ENCODE data around the gene SENP1. TPM values are rescaled to one million over a fixed set of nuclear protein-coding genes. Genes with fewer than 3 reads are reported as not detected.

SENP1 gene
- total RNA-seq, 2 experiments from 2014 or later: 20.3 to 25.7 TPM

GRCh38 chr12:48015954-48016353 lies 89.9 kb downstream of the SENP1 start:
- intact Hi-C loops (cut with DNase I, micrococcal nuclease): no loop called here
- H3K4me3 ChIP-seq (ENCODE audit: low read length): no peak overlapping the region
- Mint-ChIP-seq H3K4me3 (no peak overlapping the region), H3K36me3 (ENCODE audit: low read depth) (no peaks in the 10 kb centered on the region), H3K27ac (no peak overlapping the region), H3K9me3 (no peaks in the 10 kb centered on the region), H3K27me3 (peaks cover 44% of the 10 kb centered on the region), H3K4me1 (ENCODE audit: low read depth) (no peaks in the 10 kb centered on the region)
- ChIA-PET POLR2A (interaction anchor here (1.0 kb wide), 1 partner anchor 14 kb away, joined by 3 read pairs; no protein-coding TSS in a partner anchor), CTCF (no interaction called here)
- no peaks in the 10 kb centered on the region for H3K9me3 ChIP-seq (ENCODE audit: control insufficient read depth in 1 of 2, insufficient read depth in 1 of 2, low read length in 2 of 2)
- DNase-seq: no peak
- ATAC-seq (ENCODE audit: poor library complexity): no peak
- no peaks in the 10 kb centered on the region for H3K36me3 ChIP-seq (ENCODE audit: insufficient read depth, low read length)
- no peak overlapping the region for H3K27ac ChIP-seq (ENCODE audit: low read depth in 1 of 2, low read length in 2 of 2)
- no peaks in the 10 kb centered on the region for H3K4me1 ChIP-seq (ENCODE audit: insufficient read depth, low read length)
- TF ChIP-seq CTCF (IDR thresholded peaks at IDR 0.05): no peak
- peaks cover 6 to 20% of the 10 kb centered on the region in 2 experiments for H3K27me3 ChIP-seq (ENCODE audit: control insufficient read depth in 1 of 2, insufficient read depth in 2 of 2, low read length in 2 of 2)

DNA sequence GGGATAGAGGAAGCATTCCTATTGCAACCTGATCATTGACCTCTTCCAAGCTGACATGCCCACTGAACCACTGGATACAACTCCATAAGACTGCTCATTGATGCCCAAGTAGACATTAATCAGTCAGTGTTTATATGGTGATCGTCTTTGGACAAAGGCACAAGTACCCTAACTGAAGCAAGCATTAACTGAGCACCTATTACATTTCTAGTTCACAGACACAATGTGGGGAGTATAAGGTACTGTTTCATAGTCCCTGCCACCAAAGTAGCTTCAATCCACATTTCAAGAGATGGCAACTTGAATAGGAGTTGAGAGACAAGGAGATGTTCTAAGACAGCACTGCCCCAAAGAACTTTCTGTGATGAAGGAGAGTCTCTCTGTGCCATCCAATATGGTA lies 90.8 kb downstream of the SENP1 start:
- H3K9me3 ChIP-seq (ENCODE audit: control insufficient read depth in 1 of 2, insufficient read depth in 1 of 2, low read length in 2 of 2): no peaks in the 10 kb centered on the region
- peaks cover 11 to 20% of the 10 kb centered on the region in 2 experiments for H3K27me3 ChIP-seq (ENCODE audit: control insufficient read depth in 1 of 2, insufficient read depth in 2 of 2, low read length in 2 of 2)
- H3K4me3 Mint-ChIP-seq: no peak overlapping the region
- H3K27ac Mint-ChIP-seq: no peak overlapping the region
- H3K4me3 ChIP-seq (ENCODE audit: low read length): no peak overlapping the region
- ChIA-PET POLR2A (no interaction called here), CTCF (no interaction called here)
- H3K4me1 Mint-ChIP-seq (ENCODE audit: low read depth): no peaks in the 10 kb centered on the region
- H3K9me3 Mint-ChIP-seq: no peaks in the 10 kb centered on the region
- TF ChIP-seq CTCF (IDR thresholded peaks at IDR 0.05): no peak
- H3K4me1 ChIP-seq (ENCODE audit: insufficient read depth, low read length): no peaks in the 10 kb centered on the region
- no peak overlapping the region for H3K27ac ChIP-seq (ENCODE audit: low read depth in 1 of 2, low read length in 2 of 2)
- intact Hi-C loops (cut with DNase I, micrococcal nuclease): no loop called here
- H3K36me3 ChIP-seq (ENCODE audit: insufficient read depth, low read length): no peaks in the 10 kb centered on the region
- ATAC-seq (ENCODE audit: poor library complexity) (no peak), DNase-seq (no peak)
- H3K27me3 Mint-ChIP-seq: peaks cover 49% of the 10 kb centered on the region
- no peaks in the 10 kb centered on the region for H3K36me3 Mint-ChIP-seq (ENCODE audit: low read depth)

- CTCF ChIA-PET: no interaction called here
These were observed 92.6 kb downstream of the SENP1 start for GRCh38 chr12:48013287-48013686.

More at GRCh38 chr12:48013287-48013686, 92.6 kb downstream of the SENP1 start:
- POLR2A ChIA-PET: no interaction called here
- Mint-ChIP-seq H3K9me3 (no peaks in the 10 kb centered on the region), H3K4me3 (no peak overlapping the region), H3K36me3 (ENCODE audit: low read depth) (no peaks in the 10 kb centered on the region), H3K27ac (no peak overlapping the region), H3K4me1 (ENCODE audit: low read depth) (no peaks in the 10 kb centered on the region), H3K27me3 (peaks cover 62% of the 10 kb centered on the region)
- no peak overlapping the region for H3K27ac ChIP-seq (ENCODE audit: low read depth in 1 of 2, low read length in 2 of 2)
- intact Hi-C loops (cut with DNase I, micrococcal nuclease): no loop called here
- H3K4me3 ChIP-seq (ENCODE audit: low read length): no peak overlapping the region
- no peaks in the 10 kb centered on the region for H3K4me1 ChIP-seq (ENCODE audit: insufficient read depth, low read length)
- TF ChIP-seq CTCF (IDR thresholded peaks at IDR 0.05): no peak
- DNase-seq (no peak), ATAC-seq (ENCODE audit: poor library complexity) (no peak)
- H3K27me3 ChIP-seq (ENCODE audit: control insufficient read depth in 1 of 2, insufficient read depth in 2 of 2, low read length in 2 of 2): peaks cover 21 to 25% of the 10 kb centered on the region in 2 experiments
- no peaks in the 10 kb centered on the region for H3K36me3 ChIP-seq (ENCODE audit: insufficient read depth, low read length)
- no peaks in the 10 kb centered on the region for H3K9me3 ChIP-seq (ENCODE audit: control insufficient read depth in 1 of 2, insufficient read depth in 1 of 2, low read length in 2 of 2)
